ENCODE data around the gene PTCD2.
A peak's percentile ranks its signal among the peaks of the same experiment; 100 is the strongest.

The PTCD2 gene

GRCh38 chr5:72302171-72302570, 18.0 kb upstream of the PTCD2 start:
- DNase-seq (ENCODE audit: low read depth), result no peak
- TF ChIP-seq CTCF (IDR thresholded peaks at IDR 0.05; ENCODE audit: low read depth, low read length, missing control alignments), result no peak
- no peak overlapping the region; the same call in 1 of the 2 replicates for H3K4me3 ChIP-seq (ENCODE audit: low read depth, low read length)

GRCh38 chr5:72305194-72306142, 14.7 kb upstream of the PTCD2 start:
- peak; percentile 81 for DNase-seq (ENCODE audit: low read depth)
- H3K4me3 ChIP-seq (ENCODE audit: low read depth, low read length), result no peak overlapping the region; the same call in 1 of the 2 replicates

GRCh38 chr5:72307573-72307967, 12.6 kb upstream of the PTCD2 start:
- peak overlapping the region; percentile 92 for H3K4me3 ChIP-seq (ENCODE audit: low read depth, low read length)
- DNase-seq (ENCODE audit: low read depth), result no peak
- TF ChIP-seq CTCF (IDR thresholded peaks at IDR 0.05; ENCODE audit: low read depth, low read length, missing control alignments), result no peak

More at GRCh38 chr5:72305194-72306142, 14.7 kb upstream of the PTCD2 start:
- no peak for TF ChIP-seq CTCF (IDR thresholded peaks at IDR 0.05; ENCODE audit: low read depth, low read length, missing control alignments)

GRCh38 chr5:72307968-72308852, 12.0 kb upstream of the PTCD2 start:
- peak; percentile 80 for TF ChIP-seq CTCF (IDR thresholded peaks at IDR 0.05; ENCODE audit: low read depth, low read length, missing control alignments)
- H3K4me3 ChIP-seq (ENCODE audit: low read depth, low read length), result peak overlapping the region; percentile 92
- DNase-seq (ENCODE audit: low read depth), result peak; percentile 94

GRCh38 chr5:72308853-72309191, 11.4 kb upstream of the PTCD2 start:
- no peak for DNase-seq (ENCODE audit: low read depth)

GRCh38 chr5:72313141-72313540, 7.0 kb upstream of the PTCD2 start:
- DNase-seq (ENCODE audit: low read depth), result no peak
- TF ChIP-seq CTCF (IDR thresholded peaks at IDR 0.05; ENCODE audit: low read depth, low read length, missing control alignments), result no peak
- no peak overlapping the region for H3K4me3 ChIP-seq (ENCODE audit: low read depth, low read length)

More at GRCh38 chr5:72308853-72309191, 11.4 kb upstream of the PTCD2 start:
- no peak overlapping the region for H3K4me3 ChIP-seq (ENCODE audit: low read depth, low read length)
- TF ChIP-seq CTCF (IDR thresholded peaks at IDR 0.05; ENCODE audit: low read depth, low read length, missing control alignments), result no peak

All from GM12864 (cell line).